GM21390 (cell line): ENCODE data around the gene NGB.

ENCODE experiments used
- ATAC-seq: cut with Tn5 transposase; IDR thresholded peaks from one replicate; pipeline ENCODE4 v1.9.1; 2021; ENCODE audit not compliant: unreplicated experiment

The NGB gene

GRCh38 chr14:77238996-77239395 is 32.0 kb downstream of the NGB start:
- no peak for ATAC-seq

- ATAC-seq, result no peak
Measured at GRCh38 chr14:77238356-77238755, 32.6 kb downstream of the NGB start.

DNA sequence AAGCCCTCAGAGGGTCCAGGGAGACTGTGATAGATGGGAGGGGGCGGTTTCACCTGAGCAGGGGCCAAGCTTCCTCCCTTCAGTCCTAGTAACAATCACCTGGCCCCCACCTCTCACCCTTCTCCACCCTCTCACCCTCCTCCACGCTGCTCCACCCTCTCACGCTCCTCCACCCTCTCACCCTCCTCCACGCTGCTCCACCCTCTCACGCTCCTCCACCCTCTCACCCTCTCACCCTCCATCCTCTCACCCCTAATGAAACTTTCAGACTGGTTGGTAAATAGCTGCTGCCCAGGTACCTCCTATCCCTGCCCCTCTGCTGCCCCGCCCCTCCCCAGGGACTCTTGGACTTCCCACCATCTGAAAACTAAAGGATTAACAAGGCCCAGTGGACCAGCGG is 34.2 kb downstream of the NGB start:
- ATAC-seq, result no peak

DNA sequence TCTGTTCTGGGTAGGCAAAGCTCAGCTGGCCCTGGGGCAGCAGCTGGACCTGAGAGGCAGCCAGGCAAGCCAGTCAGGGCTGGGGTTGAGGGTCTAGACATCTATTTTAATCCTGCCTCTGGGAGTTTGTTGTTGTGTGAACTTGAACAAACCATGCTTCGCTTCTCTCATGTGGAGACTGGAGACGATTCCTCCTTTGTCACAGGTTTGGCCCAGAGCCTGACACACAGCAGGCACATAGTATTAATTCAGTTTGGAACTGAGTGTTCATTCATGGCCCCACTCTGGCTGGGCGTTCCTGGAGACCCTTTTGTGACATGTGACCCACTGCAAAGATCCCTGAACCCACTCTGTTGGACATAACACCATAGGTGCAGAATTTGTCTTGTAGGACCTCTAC is 39.3 kb downstream of the NGB start:
- ATAC-seq, result no peak

- ATAC-seq, result no peak
Measured at GRCh38 chr14:77230914-77231313, 40.1 kb downstream of the NGB start.

- ATAC-seq, result no peak
Measured at GRCh38 chr14:77228056-77228455, 43.0 kb downstream of the NGB start.

GRCh38 chr14:77225892-77226557 is 45.0 kb downstream of the NGB start:
- ATAC-seq, result no peak

DNA sequence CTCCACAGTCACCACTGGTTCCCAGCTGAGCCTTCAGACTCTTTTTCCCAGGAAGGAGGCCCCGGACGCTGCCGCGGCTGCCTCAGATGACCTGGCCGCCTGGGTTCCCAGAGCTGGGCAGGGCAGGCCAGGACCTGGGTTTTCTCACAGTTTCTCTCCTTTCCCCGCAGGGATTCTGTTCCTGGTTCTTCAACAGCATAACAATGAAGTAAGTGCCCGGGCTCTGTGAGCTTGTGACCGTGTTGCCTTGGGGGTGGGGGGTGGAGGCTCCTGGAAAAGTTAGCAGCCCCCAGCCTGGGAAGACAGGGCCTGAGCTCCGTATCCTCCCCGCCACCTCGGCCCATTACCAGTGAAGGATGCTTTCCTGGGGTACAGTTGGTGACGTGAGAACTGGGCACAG is 45.8 kb downstream of the NGB start:
- ATAC-seq, result no peak

DNA sequence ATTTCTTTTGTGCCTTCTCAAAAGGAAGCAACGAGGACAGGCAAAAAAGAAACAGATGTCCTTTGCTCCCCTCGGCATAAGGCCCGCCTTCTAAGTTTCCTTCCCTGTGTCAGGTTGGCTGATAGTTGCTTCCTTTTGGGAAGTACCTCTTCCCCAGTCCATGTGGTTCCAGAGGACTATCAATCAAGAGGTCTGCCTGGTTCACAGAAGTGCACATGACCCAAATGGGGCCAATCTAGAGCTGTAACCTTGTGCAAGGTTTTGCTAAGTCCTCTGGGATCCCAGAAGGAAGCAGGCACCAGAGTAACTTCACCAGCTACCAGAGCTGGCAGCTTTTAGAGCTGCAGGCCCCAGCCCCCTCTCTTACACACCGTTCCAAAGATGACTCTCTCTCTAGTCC is 46.8 kb downstream of the NGB start:
- no peak for ATAC-seq

GRCh38 chr14:77222546-77223225 is 48.3 kb downstream of the NGB start:
- ATAC-seq, result no peak

GRCh38 chr14:77221241-77221871 is 49.6 kb downstream of the NGB start:
- no peak for ATAC-seq

DNA sequence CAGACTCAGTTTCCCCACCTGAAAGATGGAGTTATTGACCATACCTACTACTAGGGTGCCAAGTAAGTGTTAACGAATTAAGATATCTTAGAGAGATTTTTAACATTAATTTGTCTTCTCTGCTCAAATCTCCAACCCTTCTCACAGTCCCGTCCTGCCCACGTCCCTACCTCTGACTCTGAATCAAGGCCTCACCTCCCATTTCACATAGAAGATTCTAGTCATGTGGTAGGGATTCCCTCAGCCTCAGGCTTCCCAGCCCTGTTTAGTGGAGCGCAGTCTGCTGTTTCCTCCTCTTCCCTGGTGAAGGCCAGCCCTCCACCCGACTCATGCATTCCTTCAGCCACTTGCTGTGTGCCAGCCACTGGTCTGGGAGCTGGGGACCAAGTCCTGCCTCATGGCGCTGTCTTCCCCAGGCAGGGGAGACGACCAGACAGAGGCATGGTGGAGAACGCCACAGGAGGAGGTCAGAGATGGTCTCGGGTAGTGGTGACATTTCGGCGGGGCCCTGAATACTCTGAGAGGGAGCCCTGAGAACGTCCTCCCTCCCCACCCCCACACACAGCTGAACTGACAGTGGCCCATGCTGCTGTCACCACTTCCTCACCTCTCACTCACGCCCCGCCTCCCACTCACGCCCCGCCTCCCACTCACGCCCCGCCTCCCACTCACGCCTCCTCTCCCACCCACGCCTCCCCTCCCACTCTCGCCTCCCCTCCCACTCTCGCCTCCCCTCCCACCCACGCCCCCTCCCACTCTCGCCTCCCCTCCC is 50.6 kb downstream of the NGB start:
- no peak for ATAC-seq

DNA sequence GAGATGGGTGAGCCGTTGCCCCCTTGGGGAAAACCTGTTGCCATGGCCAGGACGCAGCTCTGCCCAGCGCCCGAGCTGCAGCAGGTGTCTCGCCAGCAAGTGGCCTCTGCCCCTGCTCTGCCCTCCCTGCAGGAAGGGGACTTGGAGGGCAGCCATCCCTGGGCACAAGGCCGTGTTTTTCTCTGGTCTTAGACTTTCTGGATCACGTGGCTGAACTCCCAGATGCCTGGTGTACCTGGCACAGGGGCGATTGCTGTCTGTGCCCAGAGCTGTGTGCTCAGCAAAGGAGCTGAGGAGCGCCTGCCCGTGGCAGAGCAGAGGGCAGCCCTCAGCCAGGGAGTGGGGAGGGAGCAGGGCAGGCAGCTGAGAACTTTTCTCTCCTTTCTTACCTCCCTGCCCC is 51.4 kb downstream of the NGB start:
- ATAC-seq, result no peak

DNA sequence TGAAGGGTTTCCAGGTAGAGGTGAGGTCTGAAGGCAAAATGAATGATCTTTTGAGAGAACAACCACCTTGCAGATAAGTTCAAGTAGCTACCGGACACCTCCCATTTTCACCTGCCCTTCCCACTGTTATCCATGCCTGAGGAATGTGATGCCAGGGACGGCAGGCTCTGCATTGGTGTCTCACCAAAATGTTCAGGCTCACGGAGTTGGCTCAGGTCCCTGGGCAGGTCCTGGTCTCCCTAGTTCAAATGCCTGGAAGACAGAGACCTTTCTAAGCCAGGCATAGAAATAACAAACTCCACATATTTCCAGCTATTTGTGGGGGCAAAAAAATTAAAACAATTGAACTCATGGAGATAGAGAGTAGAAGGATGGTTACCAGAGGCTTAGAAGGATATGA is 53.5 kb downstream of the NGB start:
- ATAC-seq, result no peak
